GM12801 (cell line): Measurements from ENCODE around the gene ABCB7.

Experiments used
- TF ChIP-seq, protein P1 (sequence below): IDR thresholded peaks from one replicate; pipeline ENCODE4 v1.5.1; 2011; ENCODE audit warnings: control low read depth; ENCODE audit not compliant: insufficient read length; ENCODE audit errors: extremely low read depth

Gene ABCB7

DNA sequence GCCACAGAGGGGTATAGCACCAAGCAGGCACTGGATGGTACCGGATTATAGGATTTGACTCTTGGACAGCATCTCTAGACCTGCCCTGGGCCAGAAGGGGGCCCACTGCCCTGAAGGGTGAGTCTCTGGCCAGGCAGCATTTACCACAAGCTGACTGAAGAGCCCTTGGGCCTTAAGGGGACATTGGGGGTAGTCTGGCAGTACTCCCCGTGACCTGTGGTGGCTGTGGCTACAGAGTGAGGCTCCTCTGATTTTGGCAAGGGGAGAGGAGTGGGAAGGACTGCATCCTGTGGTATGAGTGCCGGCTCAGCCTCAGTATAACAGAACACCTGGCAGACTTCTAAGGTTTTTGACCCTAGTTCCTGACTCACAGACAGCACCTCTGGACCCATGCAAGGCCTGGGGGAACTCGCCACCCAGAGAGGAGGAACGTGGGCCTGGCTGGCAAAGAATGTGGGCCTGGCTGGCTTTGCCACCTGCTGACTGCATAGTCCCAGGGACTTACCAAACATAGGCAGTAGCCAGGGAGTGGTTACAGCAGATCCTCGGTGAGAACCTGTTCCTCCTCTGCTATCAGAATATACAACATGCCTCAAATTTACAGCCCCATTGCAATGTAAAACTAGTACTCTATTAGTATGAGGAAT, 48.1 kb downstream of the ABCB7 start:
- TF ChIP-seq, protein P1, sequence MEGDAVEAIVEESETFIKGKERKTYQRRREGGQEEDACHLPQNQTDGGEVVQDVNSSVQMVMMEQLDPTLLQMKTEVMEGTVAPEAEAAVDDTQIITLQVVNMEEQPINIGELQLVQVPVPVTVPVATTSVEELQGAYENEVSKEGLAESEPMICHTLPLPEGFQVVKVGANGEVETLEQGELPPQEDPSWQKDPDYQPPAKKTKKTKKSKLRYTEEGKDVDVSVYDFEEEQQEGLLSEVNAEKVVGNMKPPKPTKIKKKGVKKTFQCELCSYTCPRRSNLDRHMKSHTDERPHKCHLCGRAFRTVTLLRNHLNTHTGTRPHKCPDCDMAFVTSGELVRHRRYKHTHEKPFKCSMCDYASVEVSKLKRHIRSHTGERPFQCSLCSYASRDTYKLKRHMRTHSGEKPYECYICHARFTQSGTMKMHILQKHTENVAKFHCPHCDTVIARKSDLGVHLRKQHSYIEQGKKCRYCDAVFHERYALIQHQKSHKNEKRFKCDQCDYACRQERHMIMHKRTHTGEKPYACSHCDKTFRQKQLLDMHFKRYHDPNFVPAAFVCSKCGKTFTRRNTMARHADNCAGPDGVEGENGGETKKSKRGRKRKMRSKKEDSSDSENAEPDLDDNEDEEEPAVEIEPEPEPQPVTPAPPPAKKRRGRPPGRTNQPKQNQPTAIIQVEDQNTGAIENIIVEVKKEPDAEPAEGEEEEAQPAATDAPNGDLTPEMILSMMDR, result no peak

DNA sequence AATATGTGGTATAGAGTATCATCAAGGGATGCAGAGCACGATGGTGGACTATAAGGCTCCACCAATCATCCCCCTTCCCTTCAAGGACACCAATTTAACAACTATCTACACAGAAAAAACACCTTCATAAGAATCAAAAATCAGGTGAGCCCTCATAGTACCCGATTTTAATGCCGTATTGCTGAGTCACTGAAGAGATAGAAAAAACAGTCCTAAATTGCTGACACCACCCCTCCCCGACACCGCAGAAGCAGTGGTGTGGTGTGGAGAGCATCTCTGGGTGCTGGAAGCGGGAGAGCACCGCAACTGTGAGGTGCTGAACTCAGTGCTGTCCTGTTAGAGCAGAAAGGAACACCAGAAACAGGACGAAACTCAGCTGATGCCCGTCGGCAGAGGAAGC, 49.3 kb downstream of the ABCB7 start:
- TF ChIP-seq, protein P1, result no peak

DNA sequence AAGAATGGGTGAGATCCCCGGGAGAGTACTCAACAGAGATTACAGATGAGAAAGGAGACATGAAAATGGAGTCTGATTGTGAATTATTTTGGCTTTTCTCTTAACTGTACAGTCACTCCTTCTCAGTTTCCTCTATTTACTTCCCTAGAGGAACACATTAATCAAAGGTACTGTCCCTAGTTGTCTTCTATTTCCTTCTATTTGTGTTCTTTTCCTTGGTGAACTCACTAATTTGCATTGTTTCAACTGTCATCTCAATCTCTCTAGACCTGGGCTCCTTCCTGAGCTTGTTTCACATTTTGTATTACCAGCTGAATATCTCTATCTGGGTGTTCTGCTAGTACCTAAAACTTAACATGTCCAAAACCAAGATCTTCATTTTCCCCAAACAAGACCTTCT, 59.8 kb downstream of the ABCB7 start:
- TF ChIP-seq, protein P1, result no peak

DNA sequence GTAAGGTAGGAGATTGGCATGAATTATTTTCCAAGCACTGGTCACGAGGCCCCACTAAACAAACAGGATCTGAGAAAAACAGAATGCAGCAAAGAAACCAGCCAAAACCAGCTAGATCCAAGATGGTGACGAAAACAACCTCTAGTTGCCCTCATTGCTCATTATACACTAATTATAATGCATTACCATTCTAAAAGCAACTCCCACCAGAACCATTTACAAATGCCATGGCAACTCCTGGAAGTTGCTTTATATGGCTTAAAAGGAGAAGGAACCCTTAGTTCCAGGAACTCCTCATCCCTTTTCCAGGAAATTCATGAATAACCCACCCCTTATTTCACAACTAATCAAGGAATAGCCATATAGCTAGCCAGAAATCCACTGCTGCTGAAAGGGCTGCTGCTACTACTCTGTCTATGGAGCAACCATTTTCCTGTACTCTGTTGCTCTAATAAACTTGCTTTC, 69.3 kb downstream of the ABCB7 start:
- TF ChIP-seq, protein P1, result no peak

DNA sequence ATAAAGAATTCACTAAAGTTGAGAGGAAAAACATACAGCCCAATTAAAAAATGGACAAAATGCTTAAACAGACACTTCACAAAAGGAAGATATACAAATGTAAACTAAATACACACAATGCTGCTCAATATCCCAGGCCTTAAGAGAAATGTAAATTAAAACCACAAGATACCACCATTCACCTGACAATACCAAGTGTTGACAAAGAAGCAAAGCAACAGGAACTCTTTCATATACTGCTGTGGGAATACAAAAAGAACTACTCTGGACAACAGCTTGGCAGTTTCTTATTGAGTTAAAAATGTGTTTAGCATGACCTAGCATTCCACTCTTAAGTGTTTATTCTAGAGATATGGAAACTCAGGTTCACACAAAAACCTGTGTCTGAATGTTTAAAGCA, 71.3 kb downstream of the ABCB7 start:
- TF ChIP-seq, protein P1, result no peak

DNA sequence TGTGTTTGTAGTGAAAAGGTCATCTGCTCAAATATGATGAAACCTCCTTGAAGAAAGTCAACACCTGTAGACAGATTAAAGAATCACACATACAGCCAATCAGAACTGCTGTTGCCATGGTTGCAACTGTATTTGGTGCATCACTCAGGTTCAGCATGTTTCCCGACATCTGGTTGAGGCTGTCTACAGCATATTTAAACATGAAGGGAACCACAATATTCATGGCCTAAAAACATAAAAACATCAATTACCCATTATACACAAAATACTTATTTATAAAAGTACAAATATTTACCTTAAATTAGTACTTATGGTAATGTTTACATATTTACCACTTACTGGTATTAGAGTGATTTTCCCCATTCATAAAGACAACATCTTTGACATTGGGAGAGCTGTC, 79.7 kb downstream of the ABCB7 start:
- TF ChIP-seq, protein P1, result no peak

DNA sequence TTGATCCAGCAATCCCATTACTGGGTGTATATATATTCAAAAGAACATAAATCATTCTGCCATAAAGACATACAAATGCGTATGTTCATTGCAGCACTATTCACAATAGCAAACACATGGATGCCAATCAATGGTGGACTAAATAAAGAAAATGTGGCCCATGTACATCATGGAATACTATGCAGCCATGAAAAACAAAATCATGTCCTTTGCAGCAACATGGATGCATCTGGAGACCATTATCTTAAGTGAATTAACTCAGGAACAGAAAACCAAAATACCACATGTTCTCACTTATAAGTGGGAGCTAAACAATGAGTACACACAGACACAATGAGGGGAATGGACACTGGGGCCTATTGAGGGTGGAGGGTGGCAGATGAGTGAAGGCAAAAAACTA, 81.6 kb downstream of the ABCB7 start:
- TF ChIP-seq, protein P1, result no peak
